ENCODE measurements around the gene PCDHA11.
"Not testable (repeated sequence)": the region's sequence is repeated elsewhere in the genome, so short reads cannot be mapped to it uniquely, and the experiment has no call there.

Gene PCDHA11, protein sequence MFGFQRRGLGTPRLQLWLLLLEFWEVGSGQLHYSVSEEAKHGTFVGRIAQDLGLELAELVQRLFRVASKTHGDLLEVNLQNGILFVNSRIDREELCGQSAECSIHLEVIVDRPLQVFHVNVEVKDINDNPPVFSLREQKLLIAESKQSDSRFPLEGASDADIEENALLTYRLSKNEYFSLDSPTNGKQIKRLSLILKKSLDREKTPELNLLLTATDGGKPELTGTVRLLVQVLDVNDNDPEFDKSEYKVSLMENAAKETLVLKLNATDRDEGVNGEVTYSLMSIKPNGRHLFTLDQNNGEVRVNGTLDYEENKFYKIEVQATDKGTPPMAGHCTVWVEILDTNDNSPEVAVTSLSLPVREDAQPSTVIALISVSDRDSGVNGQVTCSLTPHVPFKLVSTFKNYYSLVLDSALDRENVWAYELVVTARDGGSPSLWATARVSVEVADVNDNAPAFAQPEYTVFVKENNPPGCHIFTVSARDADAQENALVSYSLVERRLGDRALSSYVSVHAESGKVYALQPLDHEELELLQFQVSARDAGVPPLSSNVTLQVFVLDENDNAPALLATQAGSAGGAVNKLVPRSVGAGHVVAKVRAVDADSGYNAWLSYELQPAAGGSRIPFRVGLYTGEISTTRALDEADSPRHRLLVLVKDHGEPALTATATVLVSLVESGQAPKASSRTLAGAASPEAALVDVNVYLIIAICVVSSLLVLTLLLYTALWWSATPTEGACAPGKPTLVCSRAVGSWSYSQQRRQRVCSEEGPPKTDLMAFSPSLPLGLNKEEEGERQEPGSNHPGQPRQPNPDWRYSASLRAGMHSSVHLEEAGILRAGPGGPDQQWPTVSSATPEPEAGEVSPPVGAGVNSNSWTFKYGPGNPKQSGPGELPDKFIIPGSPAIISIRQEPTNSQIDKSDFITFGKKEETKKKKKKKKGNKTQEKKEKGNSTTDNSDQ

GRCh38 chr5:140868721-140869554 lies at the start of gene PCDHA11:
Gene PCDHA11 (plus strand): TSS chr5:140868957. CDS start chr5:140869104, 147 bp downstream.
- DNase-seq = no peak

DNA sequence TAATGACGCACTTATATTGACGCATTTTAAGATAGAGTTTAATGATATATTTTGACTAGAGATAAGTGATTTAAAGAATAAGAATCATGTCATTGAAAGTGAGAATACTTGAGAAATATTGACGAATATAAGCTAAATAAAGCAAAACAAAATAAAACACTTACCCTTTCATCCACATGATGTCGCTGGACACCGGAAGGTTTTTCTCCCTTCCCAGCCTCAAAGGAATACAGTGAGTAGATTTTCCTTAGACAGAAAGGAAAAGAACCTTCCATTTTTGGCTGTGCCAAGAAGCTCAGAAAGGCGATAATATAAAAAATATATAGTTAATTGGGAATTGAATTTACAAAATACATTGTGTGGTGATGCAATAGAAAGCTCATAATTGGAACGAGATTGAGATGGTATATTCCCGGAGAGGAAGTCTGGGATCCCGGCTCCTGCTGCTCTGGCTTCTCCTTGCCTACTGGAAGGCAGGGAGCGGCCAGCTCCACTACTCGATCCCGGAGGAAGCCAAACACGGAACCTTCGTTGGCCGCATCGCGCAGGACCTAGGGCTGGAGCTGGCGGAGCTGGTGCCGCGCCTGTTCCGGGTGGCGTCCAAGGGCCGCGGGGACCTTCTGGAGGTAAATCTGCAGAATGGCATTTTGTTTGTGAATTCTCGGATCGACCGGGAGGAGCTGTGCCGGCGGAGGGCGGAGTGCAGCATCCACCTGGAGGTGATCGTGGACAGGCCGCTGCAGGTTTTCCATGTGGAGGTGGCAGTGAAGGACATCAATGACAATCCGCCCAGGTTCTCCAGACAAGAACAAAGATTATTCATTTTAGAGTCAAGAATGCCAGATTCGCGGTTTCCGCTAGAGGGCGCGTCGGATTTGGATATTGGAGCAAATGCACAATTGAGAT lies 47.1 kb upstream of the PCDHA11 start, which contains the start of gene PCDHA5:
PCDHA5 (plus strand) TSS at position 239 of the 906 bp plus-strand sequence.
- DNase-seq = no peak

- DNase-seq = no peak
Observed at GRCh38 chr5:140822281-140822629, 46.5 kb upstream of the PCDHA11 start.

GRCh38 chr5:140822969-140823368 lies 45.8 kb upstream of the PCDHA11 start:
- not testable (repeated sequence) for DNase-seq

DNA sequence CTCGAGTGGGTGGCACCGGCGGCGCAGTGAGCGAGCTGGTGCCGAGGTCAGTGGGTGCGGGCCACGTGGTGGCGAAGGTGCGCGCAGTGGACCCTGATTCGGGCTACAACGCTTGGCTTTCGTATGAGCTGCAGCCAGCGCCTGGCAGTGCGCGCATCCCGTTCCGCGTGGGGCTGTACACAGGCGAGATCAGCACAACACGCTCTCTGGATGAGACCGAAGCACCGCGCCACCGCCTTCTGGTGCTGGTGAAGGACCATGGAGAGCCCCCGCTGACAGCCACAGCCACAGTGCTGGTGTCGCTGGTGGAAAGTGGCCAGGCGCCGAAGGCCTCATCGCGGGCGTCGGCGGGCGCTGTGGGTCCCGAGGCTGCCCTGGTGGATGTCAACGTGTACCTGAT lies 45.3 kb upstream of the PCDHA11 start:
- no peak for DNase-seq

DNA sequence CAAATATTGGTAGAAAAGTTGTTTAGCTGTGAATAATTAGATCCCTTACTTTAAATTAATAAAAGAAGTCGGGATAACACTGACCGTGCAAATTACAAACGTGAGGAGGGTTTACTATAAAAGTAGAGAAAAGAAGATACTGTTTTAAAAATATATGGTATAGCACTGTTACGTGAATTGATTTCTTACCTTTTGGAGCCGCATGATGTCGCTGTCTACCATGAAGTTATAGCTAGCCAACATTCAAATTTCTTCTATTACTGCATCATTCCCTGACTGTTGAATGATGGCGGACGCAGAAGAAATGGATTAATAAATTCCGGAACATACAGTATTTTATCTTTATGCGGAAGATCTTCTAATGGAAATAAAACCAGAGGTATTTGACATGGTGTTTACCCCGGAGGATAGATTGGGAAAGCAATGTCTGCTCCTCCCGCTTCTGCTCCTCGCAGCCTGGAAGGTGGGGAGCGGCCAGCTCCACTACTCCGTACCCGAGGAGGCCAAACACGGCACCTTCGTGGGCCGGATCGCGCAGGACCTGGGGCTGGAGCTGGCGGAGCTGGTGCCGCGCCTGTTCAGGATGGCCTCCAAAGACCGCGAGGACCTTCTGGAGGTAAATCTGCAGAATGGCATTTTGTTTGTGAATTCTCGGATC lies 40.9 kb upstream of the PCDHA11 start, which contains the start of gene PCDHA6:
PCDHA6 (plus strand) TSS at position 257 of the 658 bp plus-strand sequence; CDS start at position 389, 132 bp downstream.
- no peak for DNase-seq

DNA sequence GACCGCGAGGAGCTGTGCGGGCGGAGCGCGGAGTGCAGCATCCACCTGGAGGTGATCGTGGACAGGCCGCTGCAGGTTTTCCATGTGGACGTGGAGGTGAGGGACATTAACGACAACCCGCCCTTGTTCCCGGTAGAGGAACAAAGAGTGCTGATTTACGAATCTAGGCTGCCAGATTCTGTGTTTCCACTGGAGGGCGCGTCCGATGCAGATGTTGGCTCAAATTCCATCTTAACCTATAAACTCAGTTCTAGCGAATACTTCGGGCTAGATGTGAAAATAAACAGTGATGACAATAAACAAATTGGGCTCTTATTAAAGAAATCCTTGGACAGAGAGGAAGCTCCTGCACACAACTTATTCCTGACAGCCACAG lies 40.4 kb upstream of the PCDHA11 start:
- DNase-seq = no peak

DNA sequence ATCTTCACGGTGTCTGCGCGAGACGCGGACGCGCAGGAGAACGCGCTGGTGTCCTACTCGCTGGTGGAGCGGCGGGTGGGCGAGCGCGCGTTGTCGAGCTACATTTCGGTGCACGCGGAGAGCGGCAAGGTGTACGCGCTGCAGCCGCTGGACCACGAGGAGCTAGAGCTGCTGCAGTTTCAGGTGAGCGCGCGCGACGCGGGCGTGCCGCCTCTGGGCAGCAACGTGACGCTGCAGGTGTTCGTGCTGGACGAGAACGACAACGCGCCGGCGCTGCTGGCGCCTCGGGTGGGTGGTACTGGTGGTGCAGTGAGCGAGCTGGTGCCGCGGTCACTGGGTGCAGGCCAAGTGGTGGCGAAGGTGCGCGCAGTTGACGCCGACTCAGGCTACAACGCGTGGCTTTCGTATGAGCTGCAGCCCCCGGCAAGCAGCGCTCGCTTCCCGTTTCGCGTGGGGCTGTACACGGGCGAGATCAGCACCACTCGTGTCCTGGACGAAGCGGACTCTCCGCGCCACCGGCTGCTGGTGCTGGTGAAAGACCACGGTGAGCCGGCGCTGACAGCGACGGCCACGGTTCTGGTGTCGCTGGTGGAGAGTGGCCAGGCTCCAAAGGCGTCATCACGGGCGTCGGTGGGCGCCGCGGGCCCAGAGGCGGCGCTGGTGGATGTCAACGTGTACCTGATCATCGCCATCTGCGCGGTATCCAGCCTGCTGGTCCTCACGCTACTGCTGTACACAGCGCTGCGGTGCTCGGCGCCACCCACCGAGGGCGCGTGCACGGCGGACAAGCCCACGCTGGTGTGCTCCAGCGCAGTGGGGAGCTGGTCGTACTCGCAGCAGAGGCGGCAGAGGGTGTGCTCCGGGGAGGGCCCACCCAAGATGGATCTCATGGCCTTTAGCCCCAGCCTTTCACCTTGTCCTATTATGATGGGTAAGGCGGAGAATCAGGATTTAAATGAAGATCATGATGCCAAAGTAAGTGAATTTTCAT lies 39.0 kb upstream of the PCDHA11 start:
- DNase-seq = not testable (repeated sequence)

GRCh38 chr5:140833993-140834392 lies 34.8 kb upstream of the PCDHA11 start, which contains the start of gene PCDHA7:
Gene PCDHA7 (plus strand): TSS chr5:140834269. CDS start chr5:140834384, 115 bp downstream.
- no peak for DNase-seq

- not testable (repeated sequence) for DNase-seq
Observed at GRCh38 chr5:140834439-140835008, 34.2 kb upstream of the PCDHA11 start.

GRCh38 chr5:140835622-140836510 lies 32.9 kb upstream of the PCDHA11 start:
- no peak for DNase-seq

DNA sequence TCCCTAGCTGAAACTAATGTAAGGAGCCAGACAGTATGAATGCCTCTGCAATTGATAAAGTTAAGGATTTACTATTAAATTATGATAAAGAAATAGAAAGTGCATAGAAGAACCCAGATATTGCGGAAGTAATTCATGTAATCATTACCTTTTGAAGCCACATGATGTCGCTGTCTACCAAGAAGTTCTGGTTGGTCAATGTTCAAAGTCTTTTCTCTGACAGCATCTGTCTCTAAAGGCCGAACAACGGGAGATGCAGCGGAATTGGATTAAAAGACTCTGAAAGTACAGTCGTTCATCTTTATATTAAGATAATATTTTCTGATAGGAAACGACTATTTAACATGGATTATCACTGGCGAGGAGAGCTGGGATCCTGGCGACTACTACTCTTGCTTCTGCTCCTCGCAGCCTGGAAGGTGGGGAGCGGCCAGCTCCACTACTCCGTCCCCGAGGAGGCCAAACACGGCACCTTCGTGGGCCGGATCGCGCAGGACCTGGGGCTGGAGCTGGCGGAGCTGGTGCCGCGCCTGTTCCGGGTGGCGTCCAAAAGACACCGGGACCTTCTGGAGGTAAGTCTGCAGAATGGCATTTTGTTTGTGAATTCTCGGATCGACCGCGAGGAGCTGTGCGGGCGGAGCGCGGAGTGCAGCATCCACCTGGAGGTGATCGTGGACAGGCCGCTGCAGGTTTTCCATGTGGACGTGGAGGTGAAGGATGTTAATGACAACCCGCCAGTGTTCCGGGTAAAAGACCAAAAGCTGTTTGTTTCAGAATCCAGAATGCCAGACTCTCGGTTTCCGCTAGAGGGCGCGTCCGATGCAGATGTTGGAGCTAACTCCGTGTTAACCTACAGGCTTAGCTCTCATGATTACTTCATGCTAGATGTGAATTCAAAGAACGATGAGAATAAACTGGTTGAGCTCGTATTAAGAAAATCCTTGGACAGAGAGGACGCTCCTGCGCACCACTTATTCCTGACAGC lies 27.5 kb upstream of the PCDHA11 start, which contains the start of gene PCDHA8:
PCDHA8 (plus strand) TSS at position 210 of the 985 bp plus-strand sequence; CDS start at position 345, 135 bp downstream.
- DNase-seq = no peak

- DNase-seq = no peak
Observed at GRCh38 chr5:140842798-140843733, 25.7 kb upstream of the PCDHA11 start.

GRCh38 chr5:140848139-140849102 lies 20.3 kb upstream of the PCDHA11 start, which contains the start of gene PCDHA9:
Gene PCDHA9 (plus strand): TSS chr5:140848382. CDS start chr5:140848496, 114 bp downstream.
- DNase-seq = not testable (repeated sequence)
